Neutrophil (primary cell): Measurements from ENCODE around the gene RNF222.

Experiments used
- H3K27ac ChIP-seq: fragments of 200-600 bp; sonication (generic); 2 replicates; pipeline ENCODE4 v1.5.1; 2016; ENCODE audit warnings: mild to moderate bottlenecking, moderate library complexity
- H3K27me3 ChIP-seq: fragments of 200-600 bp; sonication (generic); 2 replicates; pipeline ENCODE4 v1.6.0; 2016; ENCODE audit warnings: mild to moderate bottlenecking
- H3K36me3 ChIP-seq: fragments of 200-600 bp; sonication (generic); 2 replicates; pipeline ENCODE4 v1.5.1; 2017
- H3K4me1 ChIP-seq, 2 experiments: fragments of 200-600 bp in 1 of 2; sonication (generic) in 1 of 2; 1 replicate in 1 of 2; 2 replicates in 1 of 2; pipeline versions ENCODE4 v1.5.1 to v1.6.1; 2013 to 2016; ENCODE audit warnings: low read depth in 1 of 2, low read length in 1 of 2, mild to moderate bottlenecking in 1 of 2, moderate library complexity in 1 of 2; ENCODE audit not compliant: control insufficient read depth in 1 of 2, insufficient read depth in 1 of 2
- H3K4me3 ChIP-seq, 2 experiments: fragments of 200-600 bp in 1 of 2; sonication (generic) in 1 of 2; 1 replicate in 1 of 2; 2 replicates in 1 of 2; pipeline ENCODE4 v1.5.1; 2013 to 2016; ENCODE audit warnings: low read depth in 1 of 2, low read length in 1 of 2, mild to moderate bottlenecking in 1 of 2, moderate library complexity in 1 of 2
- H3K9me3 ChIP-seq: fragments of 200-600 bp; sonication (generic); 2 replicates; pipeline ENCODE4 v1.5.1; 2016
- CTCF ChIP-seq: fragments of 200-600 bp; sonication (generic); IDR thresholded peaks from 2 replicates; pipeline ENCODE4 v1.5.1; 2016; ENCODE audit warnings: antibody characterized with exemption

The RNF222 gene

DNA sequence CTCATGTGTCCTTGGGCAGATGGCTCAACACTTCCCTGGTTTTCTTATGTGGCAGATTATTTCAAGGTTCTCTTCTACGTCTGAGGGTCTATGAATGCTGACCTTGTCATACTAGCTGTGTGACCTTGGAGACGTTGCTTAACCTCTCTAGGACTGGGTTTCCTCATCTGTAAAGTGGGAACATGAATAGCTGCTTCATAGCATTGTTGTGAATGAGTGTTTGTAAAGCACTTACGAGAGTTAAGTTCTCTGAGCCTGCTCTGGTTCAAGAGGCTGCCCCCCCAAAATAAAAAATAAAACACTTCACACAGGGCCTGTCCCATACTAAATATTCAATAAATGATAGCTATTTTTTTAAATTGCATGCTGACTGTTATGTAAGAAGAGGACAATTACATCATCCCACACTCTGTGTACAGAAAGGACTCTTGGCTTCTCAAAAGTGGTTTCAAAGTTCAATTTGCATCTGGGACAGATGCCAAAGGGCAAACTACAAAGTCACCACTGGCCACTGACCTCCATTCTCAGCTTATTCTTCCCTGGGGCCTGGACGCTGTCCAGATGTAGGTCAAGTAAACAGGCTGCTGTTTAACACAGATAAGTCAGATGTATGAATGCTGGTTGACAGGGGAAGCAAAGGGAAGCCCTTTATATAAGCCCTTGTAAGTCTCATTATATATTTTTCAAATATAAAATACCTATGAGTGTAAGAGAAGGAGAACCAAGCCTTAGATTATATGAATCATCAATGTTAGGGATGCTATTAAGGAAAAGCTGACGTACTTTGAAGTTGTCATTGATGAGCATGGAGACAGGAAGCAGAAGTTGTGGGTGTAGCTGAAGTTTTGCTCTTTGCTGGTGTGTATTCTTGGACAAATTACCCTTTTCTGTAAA, 22.7 kb upstream of the RNF222 start:
- peak overlapping the region; percentile 97 for H3K27ac ChIP-seq

DNA sequence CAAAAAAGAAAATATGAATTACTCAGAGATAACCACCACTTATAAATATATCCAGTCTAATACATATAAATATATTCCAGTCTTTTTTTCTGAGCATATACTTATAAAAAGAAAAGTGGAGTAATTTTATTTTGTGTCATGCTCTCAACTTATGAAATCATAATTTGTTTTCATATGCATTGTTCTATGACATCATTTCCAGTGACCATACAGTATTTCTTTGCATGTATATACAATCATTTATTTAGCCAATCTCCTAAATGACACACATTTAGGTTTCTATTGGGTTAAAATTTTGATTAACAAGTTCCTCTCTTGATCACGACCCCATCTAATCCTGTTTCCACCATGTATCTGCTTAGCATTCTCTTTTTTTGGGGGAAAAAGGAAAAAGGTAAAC, 21.7 kb upstream of the RNF222 start:
- peak overlapping the region; percentile 97 for H3K27ac ChIP-seq
- peak overlapping the region; percentile 85 to 99 for H3K4me3 ChIP-seq
- no peak for TF ChIP-seq CTCF
- peaks cover 96 to 98% of the 10 kb centered on the region in 2 experiments for H3K4me1 ChIP-seq
- H3K9me3 ChIP-seq = no peaks in the 10 kb centered on the region
- H3K27me3 ChIP-seq = no peaks in the 10 kb centered on the region
- H3K36me3 ChIP-seq = peaks cover 26% of the 10 kb centered on the region

More for the DNA sequence above, 22.7 kb upstream of the RNF222 start:
- no peaks in the 10 kb centered on the region for H3K27me3 ChIP-seq
- H3K4me3 ChIP-seq = peak overlapping the region; percentile 85 to 99
- H3K9me3 ChIP-seq = no peaks in the 10 kb centered on the region
- peaks cover 26% of the 10 kb centered on the region for H3K36me3 ChIP-seq
- H3K4me1 ChIP-seq = peaks cover 95 to 96% of the 10 kb centered on the region in 2 experiments
- peak; percentile 17 for TF ChIP-seq CTCF

DNA sequence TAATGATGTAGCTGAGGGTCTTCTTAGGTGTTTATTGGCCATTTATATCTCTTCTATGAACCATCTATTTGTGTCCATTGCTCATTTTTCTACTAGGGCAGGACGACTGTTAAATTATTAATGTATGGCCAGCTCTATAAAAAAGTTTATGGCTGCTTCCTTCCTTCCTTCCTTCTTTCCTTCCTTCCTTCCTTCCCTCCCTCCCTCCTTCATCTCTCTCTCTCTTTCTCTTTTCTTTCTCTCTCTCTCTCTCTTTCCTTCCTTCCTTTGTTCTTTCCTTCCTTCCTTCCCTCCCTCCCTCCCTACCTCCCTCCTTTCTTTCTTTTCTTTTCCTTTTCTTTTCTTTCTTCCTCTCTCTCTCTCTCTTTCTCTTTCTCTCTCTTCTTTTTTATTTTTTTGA, 20.8 kb upstream of the RNF222 start:
- Histone ChIP-seq H3K36me3 (peaks cover 25% of the 10 kb centered on the region), H3K4me3 (peak overlapping the region; percentile 85 to 99), H3K9me3 (no peaks in the 10 kb centered on the region), H3K27ac (peak overlapping the region; percentile 97), H3K4me1 (peaks cover 91 to 97% of the 10 kb centered on the region in 2 experiments), H3K27me3 (no peaks in the 10 kb centered on the region)
- no peak for TF ChIP-seq CTCF

DNA sequence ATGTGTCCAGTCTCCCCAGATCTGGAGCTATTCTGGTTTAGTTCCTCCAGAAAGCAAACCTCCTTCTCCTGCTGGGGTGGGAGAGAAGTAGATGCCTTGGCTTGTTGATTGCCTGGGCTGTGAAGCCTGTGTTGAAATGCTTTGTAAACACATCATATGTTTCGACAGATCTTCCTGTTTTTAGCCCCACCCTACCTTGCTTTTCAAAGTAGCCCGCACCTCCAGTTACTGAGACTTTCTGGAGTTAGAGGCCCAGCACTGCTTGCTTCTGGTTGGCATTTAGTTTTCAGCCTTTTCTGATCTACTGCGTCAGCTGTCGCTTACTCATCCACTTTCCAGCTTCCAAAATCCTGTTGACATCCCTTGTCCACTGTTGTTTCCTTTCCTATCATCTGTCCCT, 20.2 kb upstream of the RNF222 start:
- H3K4me1 ChIP-seq = peaks cover 86 to 97% of the 10 kb centered on the region in 2 experiments
- H3K9me3 ChIP-seq = no peaks in the 10 kb centered on the region
- H3K4me3 ChIP-seq = peak overlapping the region; percentile 85 to 99
- TF ChIP-seq CTCF = peak; percentile 71
- peaks cover 18% of the 10 kb centered on the region for H3K36me3 ChIP-seq
- H3K27ac ChIP-seq = peak overlapping the region; percentile 97
- H3K27me3 ChIP-seq = no peaks in the 10 kb centered on the region

- peaks cover 5% of the 10 kb centered on the region for H3K36me3 ChIP-seq
- H3K4me1 ChIP-seq = peaks cover 76 to 87% of the 10 kb centered on the region in 2 experiments
- H3K4me3 ChIP-seq = peak overlapping the region; percentile 85 to 99
- H3K9me3 ChIP-seq = no peaks in the 10 kb centered on the region
- no peaks in the 10 kb centered on the region for H3K27me3 ChIP-seq
- no peak for TF ChIP-seq CTCF
- H3K27ac ChIP-seq = peak overlapping the region; percentile 97
These were observed 16.3 kb upstream of the RNF222 start for GRCh38 chr17:8413938-8414337.
